Memory B cell (primary cell): ENCODE results near the gene ADCY6.

ENCODE experiments used
- ATAC-seq: fragments of 150-1000 bp; cut with Tn5 transposase; 2 replicates; pipeline ENCODE4 v1.10.0; 2021; ENCODE audit warnings: low read depth, mild to moderate bottlenecking, moderate library complexity
- DNase-seq, 2 donors: peaks; one replicate each; pipeline ENCODE4 v3.0.0; 2022; ENCODE audit warnings: low spot score in 2 of 2
- H3K27ac Mint-ChIP-seq: one replicate; pipeline ENCODE4 v1.8.0; 2022; ENCODE audit warnings: mild to moderate bottlenecking, moderate library complexity, mixed read lengths
- H3K27me3 Mint-ChIP-seq: one replicate; pipeline ENCODE4 v1.8.0; 2022; ENCODE audit warnings: mixed read lengths
- H3K36me3 Mint-ChIP-seq: one replicate; pipeline ENCODE4 v1.8.0; 2022; ENCODE audit warnings: mild to moderate bottlenecking, mixed read lengths
- H3K4me1 Mint-ChIP-seq: one replicate; pipeline ENCODE4 v1.8.0; 2022; ENCODE audit warnings: mixed read lengths
- H3K4me3 Mint-ChIP-seq: one replicate; pipeline ENCODE4 v1.8.0; 2022; ENCODE audit warnings: mild to moderate bottlenecking, moderate library complexity, mixed read lengths
- H3K9me3 Mint-ChIP-seq: one replicate; pipeline ENCODE4 v1.8.0; 2022; ENCODE audit warnings: mixed read lengths

ADCY6 gene

GRCh38 chr12:48810903-48811431 is 22.1 kb upstream of the ADCY6 start:
- H3K4me3 Mint-ChIP-seq = no peak overlapping the region

GRCh38 chr12:48807981-48808380 is 19.1 kb upstream of the ADCY6 start:
- peaks cover 2% of the 10 kb centered on the region for H3K27me3 Mint-ChIP-seq
- H3K9me3 Mint-ChIP-seq = no peaks in the 10 kb centered on the region
- no peak overlapping the region for H3K4me3 Mint-ChIP-seq
- no peak for DNase-seq
- ATAC-seq = no peak
- no peak overlapping the region for H3K27ac Mint-ChIP-seq
- no peaks in the 10 kb centered on the region for H3K36me3 Mint-ChIP-seq
- no peaks in the 10 kb centered on the region for H3K4me1 Mint-ChIP-seq

More at GRCh38 chr12:48810903-48811431, 22.1 kb upstream of the ADCY6 start:
- H3K27ac Mint-ChIP-seq = no peak overlapping the region
- H3K36me3 Mint-ChIP-seq = no peaks in the 10 kb centered on the region
- H3K4me1 Mint-ChIP-seq = peaks cover 13% of the 10 kb centered on the region
- H3K27me3 Mint-ChIP-seq = peaks cover 3% of the 10 kb centered on the region
- no peak for DNase-seq
- no peaks in the 10 kb centered on the region for H3K9me3 Mint-ChIP-seq
- ATAC-seq = no peak

GRCh38 chr12:48803675-48804074 is 14.8 kb upstream of the ADCY6 start:
- DNase-seq (no peak), ATAC-seq (no peak)
- Mint-ChIP-seq H3K36me3 (no peaks in the 10 kb centered on the region), H3K27me3 (peaks cover 7% of the 10 kb centered on the region), H3K27ac (no peak overlapping the region), H3K9me3 (no peaks in the 10 kb centered on the region), H3K4me3 (no peak overlapping the region), H3K4me1 (no peaks in the 10 kb centered on the region)

GRCh38 chr12:48800971-48801370 is 12.1 kb upstream of the ADCY6 start:
- DNase-seq = no peak
- peaks cover 7% of the 10 kb centered on the region for H3K27me3 Mint-ChIP-seq
- no peak overlapping the region for H3K27ac Mint-ChIP-seq
- H3K4me3 Mint-ChIP-seq = no peak overlapping the region
- no peaks in the 10 kb centered on the region for H3K9me3 Mint-ChIP-seq
- H3K36me3 Mint-ChIP-seq = no peaks in the 10 kb centered on the region
- ATAC-seq = no peak
- peaks cover under 1% of the 10 kb centered on the region for H3K4me1 Mint-ChIP-seq

- no peak overlapping the region for H3K4me3 Mint-ChIP-seq
- no peak overlapping the region for H3K27ac Mint-ChIP-seq
- H3K27me3 Mint-ChIP-seq = peaks cover 7% of the 10 kb centered on the region
- no peaks in the 10 kb centered on the region for H3K9me3 Mint-ChIP-seq
- no peak for DNase-seq
- H3K36me3 Mint-ChIP-seq = no peaks in the 10 kb centered on the region
- H3K4me1 Mint-ChIP-seq = peaks cover 4% of the 10 kb centered on the region
- ATAC-seq = no peak
Measured at GRCh38 chr12:48800457-48800856, 11.6 kb upstream of the ADCY6 start.

GRCh38 chr12:48796976-48797375 is 8.1 kb upstream of the ADCY6 start:
- ATAC-seq (no peak), DNase-seq (no peak)
- peaks cover 10% of the 10 kb centered on the region for H3K4me1 Mint-ChIP-seq
- H3K4me3 Mint-ChIP-seq = no peak overlapping the region
- no peaks in the 10 kb centered on the region for H3K9me3 Mint-ChIP-seq
- no peaks in the 10 kb centered on the region for H3K36me3 Mint-ChIP-seq
- H3K27ac Mint-ChIP-seq = no peak overlapping the region
- peaks cover 14% of the 10 kb centered on the region for H3K27me3 Mint-ChIP-seq

- Mint-ChIP-seq H3K9me3 (no peaks in the 10 kb centered on the region), H3K36me3 (no peaks in the 10 kb centered on the region), H3K27ac (no peak overlapping the region), H3K4me1 (peaks cover 10% of the 10 kb centered on the region), H3K27me3 (peaks cover 16% of the 10 kb centered on the region), H3K4me3 (no peak overlapping the region)
- DNase-seq (peak; percentile 59 to 63), ATAC-seq (peak; percentile 59)
Measured at GRCh38 chr12:48795550-48796455, 6.9 kb upstream of the ADCY6 start.

GRCh38 chr12:48794870-48795269 is 6.0 kb upstream of the ADCY6 start:
- no peak for DNase-seq
- Mint-ChIP-seq H3K4me3 (no peak overlapping the region), H3K4me1 (peaks cover 14% of the 10 kb centered on the region), H3K27ac (peak overlapping the region; percentile 68), H3K9me3 (no peaks in the 10 kb centered on the region), H3K27me3 (peaks cover 17% of the 10 kb centered on the region), H3K36me3 (no peaks in the 10 kb centered on the region)
- ATAC-seq = no peak

- H3K4me3 Mint-ChIP-seq = no peak overlapping the region
- no peaks in the 10 kb centered on the region for H3K9me3 Mint-ChIP-seq
- peaks cover 20% of the 10 kb centered on the region for H3K27me3 Mint-ChIP-seq
- peaks cover 19% of the 10 kb centered on the region for H3K4me1 Mint-ChIP-seq
- no peak for ATAC-seq
- no peaks in the 10 kb centered on the region for H3K36me3 Mint-ChIP-seq
- no peak for DNase-seq
- H3K27ac Mint-ChIP-seq = no peak overlapping the region
Measured at GRCh38 chr12:48793696-48794095, 4.8 kb upstream of the ADCY6 start.

- DNase-seq (no peak), ATAC-seq (no peak)
- peak overlapping the region; percentile 86 for H3K4me3 Mint-ChIP-seq
- peak overlapping the region; percentile 65 for H3K27ac Mint-ChIP-seq
- peaks cover 35% of the 10 kb centered on the region for H3K27me3 Mint-ChIP-seq
- no peaks in the 10 kb centered on the region for H3K36me3 Mint-ChIP-seq
- peaks cover 14% of the 10 kb centered on the region for H3K4me1 Mint-ChIP-seq
- H3K9me3 Mint-ChIP-seq = no peaks in the 10 kb centered on the region
Measured at GRCh38 chr12:48789858-48790326, 1.0 kb upstream of the ADCY6 start.

- peaks cover 34% of the 10 kb centered on the region for H3K27me3 Mint-ChIP-seq
Measured at GRCh38 chr12:48788524-48788853, 400 bp downstream of the ADCY6 start.

GRCh38 chr12:48787791-48788523 is 932 bp downstream of the ADCY6 start:
- peaks cover 31% of the 10 kb centered on the region for H3K27me3 Mint-ChIP-seq
- H3K27ac Mint-ChIP-seq = no peak overlapping the region
- peak overlapping the region; percentile 73 for H3K4me3 Mint-ChIP-seq

More at GRCh38 chr12:48788524-48788853, 400 bp downstream of the ADCY6 start:
- Mint-ChIP-seq H3K4me1 (peaks cover 12% of the 10 kb centered on the region), H3K4me3 (peak overlapping the region; percentile 73), H3K27ac (no peak overlapping the region), H3K36me3 (no peaks in the 10 kb centered on the region), H3K9me3 (no peaks in the 10 kb centered on the region)
- ATAC-seq (no peak), DNase-seq (no peak)

GRCh38 chr12:48786591-48787544 is 2.0 kb downstream of the ADCY6 start:
- ATAC-seq (no peak), DNase-seq (no peak)
- Mint-ChIP-seq H3K27ac (no peak overlapping the region), H3K9me3 (no peaks in the 10 kb centered on the region), H3K4me3 (no peak overlapping the region), H3K36me3 (no peaks in the 10 kb centered on the region), H3K27me3 (peaks cover 35% of the 10 kb centered on the region), H3K4me1 (peaks cover 12% of the 10 kb centered on the region)

More at GRCh38 chr12:48787791-48788523, 932 bp downstream of the ADCY6 start:
- H3K36me3 Mint-ChIP-seq = no peaks in the 10 kb centered on the region
- H3K4me1 Mint-ChIP-seq = peaks cover 12% of the 10 kb centered on the region
- H3K9me3 Mint-ChIP-seq = no peaks in the 10 kb centered on the region
- DNase-seq (no peak), ATAC-seq (no peak)
